H1 (cell line): ENCODE results near the gene ZNF654. TPM values are rescaled to one million over a fixed set of nuclear protein-coding genes. Genes with fewer than 3 reads are reported as not detected.

Experiments
- CTCF ChIA-PET: fragments of 300-600 bp; sonication (Branson Sonifier 250); formaldehyde crosslinking; loops from one replicate; lab custom pipeline; 2021; ENCODE audit not compliant: partially characterized antibody; lab: Charles Lee
- POLR2A ChIA-PET: fragments of 300-600 bp; sonication (Branson Sonifier 250); formaldehyde crosslinking; loops from one replicate; lab custom pipeline; 2021; ENCODE audit warnings: inconsistent platforms; ENCODE audit not compliant: partially characterized antibody; lab: Charles Lee
- DNase-seq, 2 experiments: peaks; one replicate each; pipeline versions ENCODE4 v3.0.0 to v3.0.0-alpha.2; 2010 to 2022; ENCODE audit warnings: low spot score in 2 of 2, low read depth in 1 of 2, mixed read lengths in 1 of 2
- FAIRE-seq: peaks from 2 replicates; lab custom pipeline; 2011; peaks lifted over from hg19 to GRCh38; lab: Jason Lieb, UNC
- H2AFZ ChIP-seq: 2 replicates; pipeline ENCODE4 v1.8.1; 2012; ENCODE audit warnings: low read length, inconsistent platforms
- H2AK5ac ChIP-seq: 2 replicates; pipeline ENCODE4 v1.6.1; 2013; ENCODE audit warnings: low read depth, low read length
- H2BK120ac ChIP-seq: replicated peaks from 2 replicates; pipeline ENCODE3; 2013; ENCODE audit warnings: low read depth, low read length, inconsistent platforms
- H2BK12ac ChIP-seq: 2 replicates; pipeline ENCODE4 v1.6.1; 2013; ENCODE audit warnings: low read depth, low read length
- H2BK15ac ChIP-seq: 2 replicates; pipeline ENCODE4 v1.6.1; 2013; ENCODE audit warnings: low read length
- H2BK20ac ChIP-seq: 2 replicates; pipeline ENCODE4 v1.6.1; 2013; ENCODE audit warnings: low read length
- H2BK5ac ChIP-seq: 2 replicates; pipeline ENCODE4 v1.6.1; 2013; ENCODE audit warnings: low read depth, low read length
- H3K14ac ChIP-seq: 2 replicates; pipeline ENCODE4 v1.6.1; 2013; ENCODE audit warnings: inconsistent platforms; ENCODE audit not compliant: insufficient read length
- H3K18ac ChIP-seq: 2 replicates; pipeline ENCODE4 v1.6.1; 2013; ENCODE audit warnings: low read length; ENCODE audit errors: extremely low read depth
- H3K23ac ChIP-seq: 2 replicates; pipeline ENCODE4 v1.6.1; 2013; ENCODE audit warnings: inconsistent platforms; ENCODE audit not compliant: insufficient read length
- H3K23me2 ChIP-seq: 2 replicates; pipeline ENCODE4 v1.6.1; 2013; ENCODE audit warnings: low read depth, low read length
- H3K27ac ChIP-seq: 2 replicates; pipeline ENCODE4 v1.6.1; 2011; ENCODE audit warnings: low read depth, low read length, inconsistent platforms
- H3K27me3 ChIP-seq, 4 experiments: replicated peaks in 1 of 4; 1 replicate in 1 of 4; 2 replicates in 3 of 4; pipeline versions ENCODE4 v1.6.1 to v1.8.1; 2011 to 2013; ENCODE audit warnings: low read length in 3 of 4, mild to moderate bottlenecking in 3 of 4, inconsistent platforms in 2 of 4, mixed read lengths in 2 of 4, moderate library complexity in 1 of 4; ENCODE audit not compliant: control insufficient read depth in 3 of 4, insufficient read depth in 3 of 4; ENCODE audit errors: extremely low read depth in 1 of 4
- H3K36me3 ChIP-seq, 4 experiments: 2 replicates each; pipeline versions ENCODE4 v1.6.1 to v1.8.1; 2011 to 2013; ENCODE audit warnings: mild to moderate bottlenecking in 4 of 4, low read length in 3 of 4, moderate library complexity in 2 of 4, control low read depth in 1 of 4, inconsistent platforms in 1 of 4; ENCODE audit not compliant: insufficient read depth in 4 of 4, control insufficient read depth in 2 of 4
- H3K4ac ChIP-seq: replicated peaks from 2 replicates; pipeline ENCODE3; 2013; ENCODE audit warnings: low read length, low read depth, mixed read lengths, inconsistent platforms; ENCODE audit not compliant: insufficient read length
- H3K4me1 ChIP-seq, 4 experiments: replicated peaks in 1 of 4; 1 replicate in 1 of 4; 2 replicates in 3 of 4; pipeline versions ENCODE4 v1.6.1 to v1.8.1; 2011 to 2013; ENCODE audit warnings: low read length in 3 of 4, inconsistent platforms in 2 of 4, mixed read lengths in 1 of 4; ENCODE audit not compliant: insufficient read depth in 4 of 4, control insufficient read depth in 3 of 4
- H3K4me2 ChIP-seq, 2 experiments: 2 replicates each; pipeline versions ENCODE4 v1.6.1 to v1.8.1; 2011 to 2013; ENCODE audit warnings: low read depth in 2 of 2, low read length in 2 of 2, control low read depth in 1 of 2, inconsistent platforms in 1 of 2, mild to moderate bottlenecking in 1 of 2; ENCODE audit not compliant: insufficient read depth in 1 of 2
- H3K4me3 ChIP-seq, 4 experiments: fragments of 200-600, 300-600 bp in 1 of 4; sonication (generic), shearing (Covaris generic), sonication (Bioruptor Twin) in 1 of 4; 2 replicates each; pipeline versions ENCODE4 v1.5.1 to v1.8.1; 2011 to 2016; ENCODE audit warnings: low read length in 4 of 4, low read depth in 3 of 4, control low read depth in 2 of 4, inconsistent platforms in 2 of 4, mild to moderate bottlenecking in 2 of 4, mixed read lengths in 1 of 4, moderate library complexity in 1 of 4; ENCODE audit not compliant: insufficient read depth in 2 of 4; ENCODE audit errors: extremely low read depth in 1 of 4
- H3K56ac ChIP-seq: replicated peaks from 2 replicates; pipeline ENCODE3; 2013; ENCODE audit warnings: low read depth, mild to moderate bottlenecking, mixed read lengths, low read length, inconsistent platforms; ENCODE audit not compliant: insufficient read length
- H3K79me1 ChIP-seq: 2 replicates; pipeline ENCODE4 v1.6.1; 2013; ENCODE audit warnings: low read depth, low read length, control low read depth
- H3K79me2 ChIP-seq, 2 experiments: 2 replicates each; pipeline versions ENCODE4 v1.6.1 to v1.8.1; 2012 to 2013; ENCODE audit warnings: low read length in 2 of 2, mild to moderate bottlenecking in 2 of 2, inconsistent platforms in 1 of 2; ENCODE audit not compliant: insufficient read depth in 2 of 2, control insufficient read depth in 1 of 2
- H3K9ac ChIP-seq, 4 experiments: replicated peaks in 1 of 4; 1 replicate in 1 of 4; 2 replicates in 3 of 4; pipeline versions ENCODE4 v1.6.1 to v1.8.1; 2011 to 2013; ENCODE audit warnings: low read depth in 3 of 4, low read length in 3 of 4, control low read depth in 2 of 4, mild to moderate bottlenecking in 2 of 4, moderate library complexity in 2 of 4, inconsistent platforms in 1 of 4; ENCODE audit errors: extremely low read depth in 1 of 4
- H3K9me3 ChIP-seq, 2 experiments: 2 replicates each; pipeline versions ENCODE4 v1.6.1 to v1.8.1; 2012 to 2013; ENCODE audit warnings: mild to moderate bottlenecking in 2 of 2, moderate library complexity in 2 of 2, control low read depth in 1 of 2, inconsistent platforms in 1 of 2, low read depth in 1 of 2, low read length in 1 of 2, mixed read lengths in 1 of 2; ENCODE audit not compliant: insufficient read depth in 2 of 2
- H4K20me1 ChIP-seq, 2 experiments: replicated peaks in 1 of 2; 2 replicates each; pipeline versions ENCODE3 to v1.8.1; 2011 to 2013; ENCODE audit warnings: inconsistent platforms in 2 of 2, low read length in 2 of 2, mild to moderate bottlenecking in 1 of 2; ENCODE audit not compliant: insufficient read depth in 2 of 2, control insufficient read depth in 1 of 2
- H4K5ac ChIP-seq: 2 replicates; pipeline ENCODE4 v1.6.1; 2013; ENCODE audit warnings: low read length, low read depth, mixed read lengths, inconsistent platforms; ENCODE audit not compliant: insufficient read length
- H4K8ac ChIP-seq: 2 replicates; pipeline ENCODE4 v1.8.0; 2013; ENCODE audit warnings: mild to moderate bottlenecking, moderate library complexity, low read length, inconsistent platforms; ENCODE audit not compliant: insufficient read depth; ENCODE audit errors: extremely low read depth
- H4K91ac ChIP-seq: replicated peaks from 2 replicates; pipeline ENCODE3; 2013; ENCODE audit warnings: low read length, mixed read lengths, inconsistent platforms; ENCODE audit not compliant: insufficient read length
- ATF3 ChIP-seq: IDR thresholded peaks from 2 replicates; pipeline ENCODE4 v1.6.1; 2011; ENCODE audit warnings: low read depth, mild to moderate bottlenecking, low read length; ENCODE audit not compliant: insufficient read depth
- BRCA1 ChIP-seq: IDR thresholded peaks from 2 replicates; pipeline ENCODE4 v1.6.1; 2012; ENCODE audit warnings: low read depth, low read length, improper control_type of control experiment
- CEBPB ChIP-seq: IDR thresholded peaks from 2 replicates; pipeline ENCODE4 v1.6.1; 2012; ENCODE audit warnings: low read depth, low read length
- CTBP2 ChIP-seq: IDR thresholded peaks from 2 replicates; pipeline ENCODE4 v1.7.0; 2011; ENCODE audit warnings: borderline replicate concordance, mild to moderate bottlenecking, moderate library complexity, mixed read lengths, low read length; ENCODE audit not compliant: insufficient read depth, insufficient read length
- CTCF ChIP-seq, 3 experiments: IDR thresholded peaks; 1 replicate in 2 of 3; 2 replicates in 1 of 3; pipeline versions ENCODE4 v1.5.1 to v1.6.1; 2011; ENCODE audit warnings: low read length in 3 of 3, mild to moderate bottlenecking in 3 of 3, inconsistent platforms in 2 of 3, low read depth in 1 of 3, moderate library complexity in 1 of 3; ENCODE audit not compliant: insufficient read depth in 1 of 3; ENCODE audit errors: control extremely low read depth in 1 of 3
- JUND ChIP-seq: IDR thresholded peaks from 2 replicates; pipeline ENCODE4 v1.6.1; 2011; ENCODE audit warnings: mild to moderate bottlenecking, improper control_type of control experiment, low read length
- POU5F1 ChIP-seq: IDR thresholded peaks from 2 replicates; pipeline ENCODE4 v1.6.1; 2011; ENCODE audit warnings: low read depth, mild to moderate bottlenecking, low read length, moderate library complexity
- RAD21 ChIP-seq, 2 experiments: IDR thresholded peaks in 1 of 2; conservative IDR thresholded peaks in 1 of 2; 2 replicates each; pipeline ENCODE4 v1.6.1; 2011; ENCODE audit warnings: low read depth in 2 of 2, low read length in 2 of 2, improper control_type of control experiment in 1 of 2, inconsistent platforms in 1 of 2, mild to moderate bottlenecking in 1 of 2, moderate library complexity in 1 of 2
- SIX5 ChIP-seq: IDR thresholded peaks from 2 replicates; pipeline ENCODE4 v1.6.1; 2011; ENCODE audit warnings: mild to moderate bottlenecking, low read depth, low read length
- TAF1 ChIP-seq: IDR thresholded peaks from 2 replicates; pipeline ENCODE4 v1.6.1; 2011; ENCODE audit warnings: mild to moderate bottlenecking, low read depth, low read length
- TBP ChIP-seq: IDR thresholded peaks from 2 replicates; pipeline ENCODE4 v1.6.1; 2011; ENCODE audit warnings: low read depth, low read length, improper control_type of control experiment
- WGBS, 2 experiments: shearing (Covaris generic) in 1 of 2; methylation state at CpG; one replicate each; pipeline versions ENCODE4 v1.1.6 to v1.1.7; 2013 to 2015; ENCODE audit warnings: low lambda C conversion rate in 2 of 2, mixed read lengths in 2 of 2, inconsistent platforms in 1 of 2, low coverage in 1 of 2, missing lambda C conversion rate in 1 of 2; ENCODE audit not compliant: insufficient replicate concordance in 2 of 2, insufficient coverage in 1 of 2, insufficient read length in 1 of 2; ENCODE audit errors: extremely low coverage in 1 of 2, missing lambda C conversion rate in 1 of 2; 5-methylcytosine and 5-hydroxymethylcytosine counted together
- polyA plus RNA-seq, 7 experiments: library from polyadenylated mRNA; depleted of rRNA in 3 of 7; stranded (reverse) in 5 of 7; unstranded in 2 of 7; fragments of >200 nt in 5 of 7; fragments of 200-250 nt in 2 of 7; gene quantifications; 1 replicate in 5 of 7; 2 replicates in 1 of 7; 4 replicates in 1 of 7; pipeline versions ENCODE4 v1.2.1 to v1.2.3, GENCODE V29; 2011 to 2013; ENCODE audit warnings: missing spikeins in 2 of 7, mixed read lengths in 2 of 7
- total RNA-seq: library from RNA; stranded (reverse); fragmentation: NEBNext Ultra II Directional; extraction: Animal tissue kit (Norgen Biotek cat#: 25700); gene quantifications from 2 replicates; pipeline ENCODE4 v1.2.1, GENCODE V29; 2021

The ZNF654 gene
- total and polyA plus RNA-seq, 2 of the 8 experiments (the other 6 are each of a cell fraction or from before 2014, with no cell fraction given) = 0.47 to 5.3 TPM

GRCh38 chr3:88028876-88029275 lies 30.2 kb upstream of the ZNF654 start:
- FAIRE-seq = no peak
- no peak overlapping the region for H3K23ac ChIP-seq
- H2AFZ ChIP-seq = no peak overlapping the region; the same call in 1 of the 2 replicates
- H2AK5ac ChIP-seq = no peak overlapping the region
- no peak overlapping the region for H4K8ac ChIP-seq
- no peak overlapping the region for H4K91ac ChIP-seq
- H2BK15ac ChIP-seq = no peak overlapping the region
- no peaks in the 10 kb centered on the region for H3K36me3 ChIP-seq
- H3K4ac ChIP-seq = no peak overlapping the region
- H3K4me1 ChIP-seq = no peaks in the 10 kb centered on the region
- no peak overlapping the region for H4K5ac ChIP-seq
- ChIA-PET CTCF (interaction anchor here (0.6 to 0.9 kb wide), 2 partner anchors 12 to 193 kb away, joined by 3 read pairs; no protein-coding TSS in a partner anchor), POLR2A (no interaction called here)
- H3K9ac ChIP-seq = no peak overlapping the region
- no peaks in the 10 kb centered on the region for H3K79me1 ChIP-seq
- H3K79me2 ChIP-seq = no peaks in the 10 kb centered on the region
- no peak overlapping the region for H3K4me3 ChIP-seq
- H3K27ac ChIP-seq = no peak overlapping the region
- H4K20me1 ChIP-seq = peaks cover 0 to 1% of the 10 kb centered on the region in 2 experiments
- WGBS, 2 experiments = 95% methylated on average over 2 of the region's 2 CpGs; no CpG with 5 or more reads in 1 of the 2 experiments
- H2BK20ac ChIP-seq = no peak overlapping the region
- no peaks in the 10 kb centered on the region for H3K27me3 ChIP-seq
- no peak overlapping the region for H3K14ac ChIP-seq
- H2BK120ac ChIP-seq = no peak overlapping the region
- no peak for DNase-seq
- no peak overlapping the region for H3K56ac ChIP-seq
- H2BK12ac ChIP-seq = no peak overlapping the region
- 0 out of 4 replicates have a peak, but pooled peaks cover 0 to 6% of the 10 kb centered on the region in 2 experiments for H3K9me3 ChIP-seq
- H3K4me2 ChIP-seq = no peak overlapping the region
- H2BK5ac ChIP-seq = no peak overlapping the region
- no peak overlapping the region for H3K18ac ChIP-seq
- no peaks in the 10 kb centered on the region for H3K23me2 ChIP-seq
- TF ChIP-seq RAD21 (IDR thresholded peaks at IDR 0.05 in 1 of 2, conservative IDR thresholded peaks at IDR 0.05 in 1 of 2; ENCODE audit: low read depth in 2 of 2, low read length in 2 of 2) (no peak), CEBPB (no peak), BRCA1 (no peak), SIX5 (no peak), ATF3 (no peak), CTBP2 (no peak), CTCF (IDR thresholded peaks at IDR 0.05; ENCODE audit: control extremely low read depth in 1 of 3, insufficient read depth in 1 of 3, low read depth in 1 of 3, low read length in 3 of 3) (no peak), JUND (no peak), TAF1 (no peak), POU5F1 (no peak), TBP (no peak)
